ENCODE data around the gene OTUB1. TPM values are rescaled to one million over a fixed set of nuclear protein-coding genes. Genes with fewer than 3 reads are reported as not detected.

OTUB1 gene
- total RNA-seq, 1 donor from 2014 or later = 57.0 TPM

- Histone ChIP-seq H3K9me3 (replicated peaks) (no peaks in the 10 kb centered on the region), H3K27ac (replicated peaks) (no peak overlapping the region), H3K4me3 (no peak overlapping the region), H3K36me3 (no peaks in the 10 kb centered on the region), H3K4me1 (peaks cover 19% of the 10 kb centered on the region), H3K27me3 (ENCODE audit: low read depth) (no peaks in the 10 kb centered on the region)
- TF ChIP-seq CTCF (IDR thresholded peaks at IDR 0.05; ENCODE audit: borderline replicate concordance) = no peak
- intact Hi-C loops (cut with micrococcal nuclease) = no loop called here
- DNase-seq = no peak
Observed at GRCh38 chr11:64011371-64011770, 25.1 kb downstream of the OTUB1 start.

DNA sequence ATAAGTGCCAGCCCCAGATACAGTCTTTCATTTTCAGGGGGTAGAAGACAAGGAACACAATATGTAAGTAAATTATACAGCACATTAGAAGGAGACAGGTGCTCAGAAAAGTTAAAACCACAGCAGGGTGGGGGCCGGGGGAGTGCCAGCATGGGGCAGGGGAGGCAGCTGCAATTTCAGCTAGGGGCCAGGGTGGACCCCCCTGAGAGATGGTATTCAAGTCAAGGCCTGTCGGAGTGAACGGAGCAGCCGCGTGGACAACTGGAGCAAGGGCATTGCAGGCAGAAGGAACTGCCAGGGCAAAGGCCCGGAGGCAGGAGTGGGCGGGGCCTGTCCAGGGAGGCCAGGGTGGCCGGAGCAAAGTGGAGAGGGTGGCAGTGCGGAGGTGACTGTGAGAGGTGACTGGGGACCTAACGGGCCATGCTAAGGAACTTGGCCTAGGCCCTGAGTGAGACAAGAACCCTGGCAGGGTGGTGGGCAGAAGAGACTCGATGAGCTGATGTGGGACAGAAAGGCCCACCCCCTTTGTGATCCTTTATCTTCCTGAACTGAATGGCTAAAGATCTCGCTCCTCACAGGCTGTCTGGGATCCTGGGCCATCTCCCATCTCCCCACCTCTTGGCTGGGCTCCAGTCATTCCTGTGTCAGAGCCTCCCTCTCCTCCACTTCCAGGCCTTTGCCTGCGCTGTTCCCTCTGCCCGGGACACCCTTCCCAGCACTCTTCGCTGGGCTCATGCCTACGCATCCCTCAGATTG is 27.1 kb downstream of the OTUB1 start:
- no peak for TF ChIP-seq CTCF (IDR thresholded peaks at IDR 0.05; ENCODE audit: borderline replicate concordance)
- no peaks in the 10 kb centered on the region for H3K9me3 ChIP-seq (replicated peaks)
- no peak for DNase-seq
- H3K36me3 ChIP-seq = no peaks in the 10 kb centered on the region
- intact Hi-C loops (cut with micrococcal nuclease) = no loop called here
- H3K27me3 ChIP-seq (ENCODE audit: low read depth) = no peaks in the 10 kb centered on the region
- H3K4me3 ChIP-seq = no peak overlapping the region
- peaks cover 8% of the 10 kb centered on the region for H3K4me1 ChIP-seq
- H3K27ac ChIP-seq (replicated peaks) = no peak overlapping the region

- Histone ChIP-seq H3K27ac (replicated peaks) (no peak overlapping the region), H3K27me3 (ENCODE audit: low read depth) (no peaks in the 10 kb centered on the region), H3K36me3 (no peaks in the 10 kb centered on the region), H3K9me3 (replicated peaks) (no peaks in the 10 kb centered on the region), H3K4me1 (peaks cover 15% of the 10 kb centered on the region), H3K4me3 (no peak overlapping the region)
- intact Hi-C loops (cut with micrococcal nuclease) = no loop called here
- TF ChIP-seq CTCF (IDR thresholded peaks at IDR 0.05; ENCODE audit: borderline replicate concordance) = no peak
- no peak for DNase-seq
Observed at GRCh38 chr11:64014356-64014755, 28.1 kb downstream of the OTUB1 start.

- intact Hi-C loops (cut with micrococcal nuclease) = no loop called here
- no peak for DNase-seq
- no peak for TF ChIP-seq CTCF (IDR thresholded peaks at IDR 0.05; ENCODE audit: borderline replicate concordance)
Observed at GRCh38 chr11:64015510-64015909, 29.3 kb downstream of the OTUB1 start.

DNA sequence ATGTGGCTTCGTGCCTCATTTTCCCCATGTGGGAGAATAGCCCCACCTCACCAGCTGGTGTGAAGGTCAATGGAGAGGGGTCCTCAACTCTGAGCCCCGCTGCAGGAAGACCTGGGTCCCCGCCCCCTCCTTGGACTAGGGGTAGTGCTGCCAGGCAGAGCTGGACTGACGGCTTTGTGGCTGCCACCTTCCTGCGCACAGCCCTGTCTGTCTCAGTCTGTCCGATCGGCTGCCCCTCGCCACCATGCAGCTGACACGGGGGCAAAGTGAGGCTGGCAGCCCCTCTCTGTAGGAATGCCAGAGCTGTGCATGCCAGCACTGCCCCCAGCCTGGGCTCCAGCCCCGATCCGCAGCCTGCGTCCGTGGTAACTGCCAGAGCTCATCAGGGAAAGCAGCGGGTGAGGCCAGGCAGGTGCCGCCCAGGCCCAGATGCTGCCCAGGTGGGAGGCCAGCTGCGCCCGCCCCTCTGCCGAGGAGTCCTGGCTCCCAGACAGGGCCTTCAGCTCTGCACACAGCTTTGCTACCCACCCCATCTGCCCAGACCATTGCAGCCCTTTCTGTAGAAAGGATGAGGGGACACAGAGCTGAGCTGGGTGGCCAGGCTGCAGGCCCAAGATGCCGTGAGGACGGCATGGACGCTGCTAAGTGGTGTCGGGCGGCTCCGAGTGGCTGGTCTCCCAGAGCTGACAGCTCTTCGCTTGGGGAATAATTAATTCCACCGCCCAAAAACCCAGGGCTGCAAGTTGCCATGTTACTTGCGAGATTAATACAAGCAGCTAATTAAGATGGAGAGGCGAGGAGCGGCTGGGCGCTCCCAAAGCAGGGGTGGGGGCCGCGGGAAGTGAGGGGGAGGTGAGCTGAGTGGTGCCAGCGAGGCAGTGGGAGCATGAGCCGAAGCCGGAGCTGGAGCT is 30.0 kb downstream of the OTUB1 start:
- no peak for TF ChIP-seq CTCF (IDR thresholded peaks at IDR 0.05; ENCODE audit: borderline replicate concordance)
- intact Hi-C loops (cut with micrococcal nuclease) = no loop called here

More at GRCh38 chr11:64015510-64015909, 29.3 kb downstream of the OTUB1 start:
- Histone ChIP-seq H3K4me3 (no peak overlapping the region), H3K9me3 (replicated peaks) (no peaks in the 10 kb centered on the region), H3K27ac (replicated peaks) (no peak overlapping the region), H3K4me1 (peaks cover 20% of the 10 kb centered on the region), H3K27me3 (ENCODE audit: low read depth) (no peaks in the 10 kb centered on the region), H3K36me3 (no peaks in the 10 kb centered on the region)

More for the DNA sequence above, 30.0 kb downstream of the OTUB1 start:
- Histone ChIP-seq H3K27ac (replicated peaks) (no peak overlapping the region), H3K4me3 (no peak overlapping the region), H3K36me3 (no peaks in the 10 kb centered on the region), H3K27me3 (ENCODE audit: low read depth) (no peaks in the 10 kb centered on the region), H3K9me3 (replicated peaks) (no peaks in the 10 kb centered on the region), H3K4me1 (peaks cover 23% of the 10 kb centered on the region)
- DNase-seq = no peak
